GM21619 (cell line): ENCODE measurements around the gene HNF4A.

ENCODE experiments used
- ATAC-seq: cut with Tn5 transposase; IDR thresholded peaks from one replicate; pipeline ENCODE4 v1.9.1; 2021; ENCODE audit not compliant: unreplicated experiment

The HNF4A gene

GRCh38 chr20:44423480-44423879 is 68.0 kb downstream of the HNF4A start:
- no peak for ATAC-seq

DNA sequence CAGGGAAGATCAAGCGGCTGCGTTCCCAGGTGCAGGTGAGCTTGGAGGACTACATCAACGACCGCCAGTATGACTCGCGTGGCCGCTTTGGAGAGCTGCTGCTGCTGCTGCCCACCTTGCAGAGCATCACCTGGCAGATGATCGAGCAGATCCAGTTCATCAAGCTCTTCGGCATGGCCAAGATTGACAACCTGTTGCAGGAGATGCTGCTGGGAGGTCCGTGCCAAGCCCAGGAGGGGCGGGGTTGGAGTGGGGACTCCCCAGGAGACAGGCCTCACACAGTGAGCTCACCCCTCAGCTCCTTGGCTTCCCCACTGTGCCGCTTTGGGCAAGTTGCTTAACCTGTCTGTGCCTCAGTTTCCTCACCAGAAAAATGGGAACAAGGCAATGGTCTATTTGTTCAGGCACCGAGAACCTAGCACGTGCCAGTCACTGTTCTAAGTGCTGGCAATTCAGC is 68.6 kb downstream of the HNF4A start:
- no peak for ATAC-seq

GRCh38 chr20:44425923-44426322 is 70.4 kb downstream of the HNF4A start:
- no peak for ATAC-seq

- ATAC-seq: no peak
Observed at GRCh38 chr20:44426879-44427790, 71.6 kb downstream of the HNF4A start.

DNA sequence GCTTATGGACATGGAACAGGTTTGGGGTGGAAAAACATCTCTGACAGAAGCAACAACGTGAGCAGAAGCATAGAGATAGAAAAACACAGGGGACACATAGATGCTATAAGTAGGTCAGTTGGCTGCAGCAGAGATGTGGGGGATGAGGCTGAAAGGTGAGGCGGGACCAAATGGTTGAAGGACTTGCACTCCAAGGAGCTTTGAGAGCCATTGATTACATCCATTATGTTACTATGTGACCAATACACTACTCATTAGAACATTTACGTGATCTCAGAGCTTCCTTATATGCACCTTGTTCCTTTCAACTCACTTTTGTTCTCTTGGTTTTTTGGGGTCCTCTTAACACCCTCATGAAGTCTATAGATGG is 72.3 kb downstream of the HNF4A start:
- no peak for ATAC-seq

DNA sequence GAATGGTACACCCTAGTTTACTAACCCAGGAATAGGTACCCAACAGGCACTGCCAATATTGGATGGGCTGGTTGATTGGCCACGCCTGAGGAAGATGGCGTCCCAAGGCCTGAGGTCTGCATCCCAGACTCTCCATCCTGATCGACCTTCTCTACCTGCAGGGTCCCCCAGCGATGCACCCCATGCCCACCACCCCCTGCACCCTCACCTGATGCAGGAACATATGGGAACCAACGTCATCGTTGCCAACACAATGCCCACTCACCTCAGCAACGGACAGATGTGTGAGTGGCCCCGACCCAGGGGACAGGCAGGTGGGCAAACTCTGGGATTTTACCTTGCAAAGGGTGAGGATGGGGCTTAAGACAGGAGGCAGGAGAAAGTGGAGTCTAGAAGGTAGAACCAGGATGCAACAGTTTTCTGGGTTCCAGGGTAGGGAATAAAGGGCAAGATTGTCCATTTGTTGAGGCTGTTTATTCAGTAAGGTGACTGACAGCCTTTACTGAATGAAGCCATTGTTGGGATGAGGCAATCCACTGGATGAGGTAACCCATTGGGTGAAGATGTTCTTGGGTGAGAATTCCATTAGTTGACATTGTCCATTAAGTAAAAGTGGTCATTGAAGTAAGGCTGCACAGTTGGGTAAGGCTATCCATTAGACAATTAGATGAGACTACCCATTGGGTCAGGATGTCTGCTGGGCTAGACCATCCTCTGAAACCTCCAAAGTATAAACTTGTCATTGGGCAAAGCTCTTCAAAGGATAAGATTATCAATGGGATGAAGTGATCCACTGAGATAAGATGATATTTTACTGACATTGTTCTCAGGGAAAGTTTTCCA is 72.9 kb downstream of the HNF4A start:
- no peak for ATAC-seq

DNA sequence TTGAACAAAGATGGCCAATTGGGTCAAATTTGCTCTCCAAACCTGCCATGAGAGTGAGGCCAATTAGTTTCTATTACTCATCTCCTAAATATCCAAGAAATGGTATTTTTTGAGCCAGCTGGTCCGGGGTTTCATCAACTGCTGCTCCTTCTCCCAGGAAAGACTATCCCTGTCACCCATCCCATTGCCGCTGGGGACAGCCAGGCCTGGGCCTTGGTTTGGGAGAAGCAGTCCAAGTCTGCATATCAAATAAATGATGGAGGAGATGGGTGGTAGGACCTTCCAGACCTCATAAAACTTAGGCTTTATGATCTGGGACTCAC is 73.5 kb downstream of the HNF4A start:
- ATAC-seq: no peak

DNA sequence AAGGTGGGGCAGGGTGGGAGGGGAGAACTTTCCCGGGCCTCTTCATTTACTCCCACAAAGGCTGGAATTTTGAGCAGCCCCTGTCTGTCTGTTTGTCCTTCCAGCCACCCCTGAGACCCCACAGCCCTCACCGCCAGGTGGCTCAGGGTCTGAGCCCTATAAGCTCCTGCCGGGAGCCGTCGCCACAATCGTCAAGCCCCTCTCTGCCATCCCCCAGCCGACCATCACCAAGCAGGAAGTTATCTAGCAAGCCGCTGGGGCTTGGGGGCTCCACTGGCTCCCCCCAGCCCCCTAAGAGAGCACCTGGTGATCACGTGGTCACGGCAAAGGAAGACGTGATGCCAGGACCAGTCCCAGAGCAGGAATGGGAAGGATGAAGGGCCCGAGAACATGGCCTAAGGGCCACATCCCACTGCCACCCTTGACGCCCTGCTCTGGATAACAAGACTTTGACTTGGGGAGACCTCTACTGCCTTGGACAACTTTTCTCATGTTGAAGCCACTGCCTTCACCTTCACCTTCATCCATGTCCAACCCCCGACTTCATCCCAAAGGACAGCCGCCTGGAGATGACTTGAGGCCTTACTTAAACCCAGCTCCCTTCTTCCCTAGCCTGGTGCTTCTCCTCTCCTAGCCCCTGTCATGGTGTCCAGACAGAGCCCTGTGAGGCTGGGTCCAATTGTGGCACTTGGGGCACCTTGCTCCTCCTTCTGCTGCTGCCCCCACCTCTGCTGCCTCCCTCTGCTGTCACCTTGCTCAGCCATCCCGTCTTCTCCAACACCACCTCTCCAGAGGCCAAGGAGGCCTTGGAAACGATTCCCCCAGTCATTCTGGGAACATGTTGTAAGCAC is 74.1 kb downstream of the HNF4A start:
- no peak for ATAC-seq

DNA sequence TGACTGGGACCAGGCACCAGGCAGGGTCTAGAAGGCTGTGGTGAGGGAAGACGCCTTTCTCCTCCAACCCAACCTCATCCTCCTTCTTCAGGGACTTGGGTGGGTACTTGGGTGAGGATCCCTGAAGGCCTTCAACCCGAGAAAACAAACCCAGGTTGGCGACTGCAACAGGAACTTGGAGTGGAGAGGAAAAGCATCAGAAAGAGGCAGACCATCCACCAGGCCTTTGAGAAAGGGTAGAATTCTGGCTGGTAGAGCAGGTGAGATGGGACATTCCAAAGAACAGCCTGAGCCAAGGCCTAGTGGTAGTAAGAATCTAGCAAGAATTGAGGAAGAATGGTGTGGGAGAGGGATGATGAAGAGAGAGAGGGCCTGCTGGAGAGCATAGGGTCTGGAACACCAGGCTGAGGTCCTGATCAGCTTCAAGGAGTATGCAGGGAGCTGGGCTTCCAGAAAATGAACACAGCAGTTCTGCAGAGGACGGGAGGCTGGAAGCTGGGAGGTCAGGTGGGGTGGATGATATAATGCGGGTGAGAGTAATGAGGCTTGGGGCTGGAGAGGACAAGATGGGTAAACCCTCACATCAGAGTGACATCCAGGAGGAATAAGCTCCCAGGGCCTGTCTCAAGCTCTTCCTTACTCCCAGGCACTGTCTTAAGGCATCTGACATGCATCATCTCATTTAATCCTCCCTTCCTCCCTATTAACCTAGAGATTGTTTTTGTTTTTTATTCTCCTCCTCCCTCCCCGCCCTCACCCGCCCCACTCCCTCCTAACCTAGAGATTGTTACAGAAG is 75.0 kb downstream of the HNF4A start:
- ATAC-seq: no peak

DNA sequence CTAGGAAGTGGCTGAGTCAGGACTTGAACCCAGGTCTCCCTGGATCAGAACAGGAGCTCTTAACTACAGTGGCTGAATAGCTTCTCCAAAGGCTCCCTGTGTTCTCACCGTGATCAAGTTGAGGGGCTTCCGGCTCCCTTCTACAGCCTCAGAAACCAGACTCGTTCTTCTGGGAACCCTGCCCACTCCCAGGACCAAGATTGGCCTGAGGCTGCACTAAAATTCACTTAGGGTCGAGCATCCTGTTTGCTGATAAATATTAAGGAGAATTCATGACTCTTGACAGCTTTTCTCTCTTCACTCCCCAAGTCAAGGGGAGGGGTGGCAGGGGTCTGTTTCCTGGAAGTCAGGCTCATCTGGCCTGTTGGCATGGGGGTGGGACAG is 75.6 kb downstream of the HNF4A start:
- ATAC-seq: no peak

DNA sequence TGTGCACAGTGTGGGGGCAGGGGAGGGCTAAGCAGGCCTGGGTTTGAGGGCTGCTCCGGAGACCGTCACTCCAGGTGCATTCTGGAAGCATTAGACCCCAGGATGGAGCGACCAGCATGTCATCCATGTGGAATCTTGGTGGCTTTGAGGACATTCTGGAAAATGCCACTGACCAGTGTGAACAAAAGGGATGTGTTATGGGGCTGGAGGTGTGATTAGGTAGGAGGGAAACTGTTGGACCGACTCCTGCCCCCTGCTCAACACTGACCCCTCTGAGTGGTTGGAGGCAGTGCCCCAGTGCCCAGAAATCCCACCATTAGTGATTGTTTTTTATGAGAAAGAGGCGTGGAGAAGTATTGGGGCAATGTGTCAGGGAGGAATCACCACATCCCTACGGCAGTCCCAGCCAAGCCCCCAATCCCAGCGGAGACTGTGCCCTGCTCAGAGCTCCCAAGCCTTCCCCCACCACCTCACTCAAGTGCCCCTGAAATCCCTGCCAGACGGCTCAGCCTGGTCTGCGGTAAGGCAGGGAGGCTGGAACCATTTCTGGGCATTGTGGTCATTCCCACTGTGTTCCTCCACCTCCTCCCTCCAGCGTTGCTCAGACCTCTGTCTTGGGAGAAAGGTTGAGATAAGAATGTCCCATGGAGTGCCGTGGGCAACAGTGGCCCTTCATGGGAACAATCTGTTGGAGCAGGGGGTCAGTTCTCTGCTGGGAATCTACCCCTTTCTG is 76.2 kb downstream of the HNF4A start:
- no peak for ATAC-seq

DNA sequence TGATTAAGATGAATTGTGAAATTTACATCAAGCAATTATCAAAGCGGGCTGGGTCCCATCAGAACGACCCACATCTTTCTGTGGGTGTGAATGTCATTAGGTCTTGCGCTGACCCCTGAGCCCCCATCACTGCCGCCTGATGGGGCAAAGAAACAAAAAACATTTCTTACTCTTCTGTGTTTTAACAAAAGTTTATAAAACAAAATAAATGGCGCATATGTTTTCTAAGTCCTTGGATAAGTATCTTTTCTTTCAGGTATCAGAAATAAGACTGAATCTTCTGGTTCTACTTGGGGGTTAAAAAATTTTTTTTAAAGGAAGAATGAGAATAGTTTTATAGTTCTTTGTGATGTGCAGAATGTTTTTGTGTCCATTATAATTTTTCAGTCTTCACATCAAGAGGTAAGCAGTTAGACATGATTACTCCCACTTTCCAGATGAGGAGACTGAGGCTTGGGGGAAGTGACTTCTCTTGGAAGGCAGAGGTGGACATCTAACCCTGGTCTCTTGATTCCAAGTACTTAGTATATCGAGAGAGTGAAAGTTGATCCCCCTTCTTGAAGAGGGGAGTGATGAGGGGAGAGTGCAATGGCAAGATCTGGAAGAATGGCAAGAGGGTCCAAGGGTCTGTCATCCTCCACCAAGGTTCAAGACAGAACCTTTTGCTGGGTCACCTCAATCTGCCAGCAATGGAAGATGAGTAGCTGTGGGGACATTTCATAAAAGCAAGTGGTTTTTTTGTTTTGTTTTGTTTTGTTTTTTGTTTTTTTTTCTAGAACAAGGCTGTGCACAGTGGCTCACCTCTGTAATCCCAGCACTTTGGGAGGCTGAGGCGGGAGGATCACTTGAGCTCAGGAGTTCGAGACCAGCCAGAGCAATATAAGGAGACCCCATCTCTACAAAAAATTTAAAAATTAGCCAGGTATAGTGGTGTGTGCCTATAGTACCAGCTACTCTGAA is 77.4 kb downstream of the HNF4A start:
- ATAC-seq: no peak

DNA sequence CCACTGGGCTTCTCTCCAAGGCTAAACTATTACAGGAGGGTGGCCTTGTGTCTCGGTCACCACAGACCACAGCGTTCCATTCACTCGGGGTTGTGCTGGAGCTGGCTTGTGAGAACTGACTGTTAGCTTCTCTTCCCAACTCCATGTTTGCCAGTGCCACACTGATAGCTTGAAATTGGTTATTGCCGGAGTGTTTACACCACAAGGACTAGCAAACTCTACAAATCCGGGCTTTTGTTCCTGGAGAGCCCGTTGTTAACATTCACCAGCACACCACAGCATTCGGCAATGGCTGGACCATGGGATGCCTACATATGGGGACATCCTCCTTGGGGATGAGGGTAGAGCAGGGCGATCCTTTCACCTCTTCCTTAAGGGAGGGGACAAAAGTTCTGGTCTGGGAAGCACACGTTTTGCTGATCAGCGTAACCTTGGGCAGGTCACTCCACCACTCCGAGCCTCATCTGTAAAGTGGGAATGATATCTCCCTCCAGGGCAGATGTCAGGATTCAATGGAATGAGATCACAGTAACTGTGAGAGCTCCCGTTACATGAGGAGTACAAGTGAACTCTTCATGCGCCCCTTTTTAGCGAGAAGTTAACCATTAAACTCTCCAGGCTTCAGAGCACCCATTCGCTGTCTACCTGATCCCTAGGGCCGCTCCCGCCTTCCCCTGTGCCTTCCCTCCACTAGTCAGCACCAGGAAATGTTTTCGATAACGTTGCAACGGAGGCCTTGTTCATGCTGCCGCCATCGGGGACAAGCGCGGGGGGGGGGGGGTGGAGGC is 78.4 kb downstream of the HNF4A start:
- no peak for ATAC-seq

GRCh38 chr20:44435630-44436335 is 80.3 kb downstream of the HNF4A start:
- ATAC-seq: no peak

DNA sequence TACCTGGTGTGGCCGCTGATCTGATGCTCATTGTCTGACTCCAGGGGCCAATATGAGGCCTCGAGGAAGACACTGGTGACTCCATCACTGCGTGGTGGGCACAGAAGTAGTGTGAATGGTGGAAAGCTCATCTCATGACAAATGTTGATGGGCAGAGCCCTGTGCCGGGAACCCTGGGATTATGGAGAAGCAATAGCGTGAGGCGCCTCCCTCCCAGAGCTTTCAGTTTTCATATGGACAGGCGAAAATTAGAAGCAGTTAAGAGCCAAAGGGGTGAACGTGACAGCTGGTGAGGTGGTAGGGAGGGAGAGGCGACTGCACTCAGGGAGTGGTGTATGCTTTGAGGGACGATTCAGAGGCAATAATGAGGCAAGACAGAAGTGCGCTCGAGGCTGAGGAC is 80.9 kb downstream of the HNF4A start:
- ATAC-seq: no peak

- no peak for ATAC-seq
Observed at GRCh38 chr20:44437497-44437896, 82.0 kb downstream of the HNF4A start.

GRCh38 chr20:44438782-44439181 is 83.3 kb downstream of the HNF4A start:
- ATAC-seq: no peak
